ENCODE measurements around the gene SF3B6. TPM values are rescaled to one million over a fixed set of nuclear protein-coding genes. Genes with fewer than 3 reads are reported as not detected.
"Not testable (repeated sequence)": the region's sequence is repeated elsewhere in the genome, so short reads cannot be mapped to it uniquely, and the experiment has no call there.

Gene SF3B6
- total RNA-seq, 1 donor from 2014 or later: 89.5 TPM

- TF ChIP-seq CTCF (IDR thresholded peaks at IDR 0.05): no peak
- DNase-seq (ENCODE audit: extremely low spot score, unreplicated experiment): peak; percentile 96
- peaks cover 3% of the 10 kb centered on the region for H3K36me3 Mint-ChIP-seq (ENCODE audit: unreplicated experiment)
- no peaks in the 10 kb centered on the region for H3K27me3 Mint-ChIP-seq (ENCODE audit: unreplicated experiment)
- no peaks in the 10 kb centered on the region for H3K9me3 Mint-ChIP-seq (ENCODE audit: unreplicated experiment)
- H3K4me1 Mint-ChIP-seq (ENCODE audit: unreplicated experiment): peaks cover 18% of the 10 kb centered on the region
- peak within 1 kb of the TSS; percentile 89 for H3K27ac Mint-ChIP-seq (ENCODE audit: unreplicated experiment)
- peak within 1 kb of the TSS; percentile 99 for H3K4me3 Mint-ChIP-seq (ENCODE audit: unreplicated experiment)
These were observed 29.0 kb downstream of the SF3B6 start, which contains the start of gene WDCP for GRCh38 chr2:24046930-24047702. Gene WDCP (minus strand): TSS chr2:24047391. CDS start chr2:24039494, 7,897 bp downstream.

- DNase-seq (ENCODE audit: extremely low spot score, unreplicated experiment): no peak
- Mint-ChIP-seq H3K27me3 (ENCODE audit: unreplicated experiment) (no peaks in the 10 kb centered on the region), H3K36me3 (ENCODE audit: unreplicated experiment) (peaks cover 3% of the 10 kb centered on the region), H3K4me3 (ENCODE audit: unreplicated experiment) (peak overlapping the region; percentile 99), H3K9me3 (ENCODE audit: unreplicated experiment) (no peaks in the 10 kb centered on the region), H3K27ac (ENCODE audit: unreplicated experiment) (no peak overlapping the region), H3K4me1 (ENCODE audit: unreplicated experiment) (peaks cover 18% of the 10 kb centered on the region)
- TF ChIP-seq CTCF (IDR thresholded peaks at IDR 0.05): no peak
These were observed 29.6 kb downstream of the SF3B6 start for GRCh38 chr2:24046599-24046929.

- no peak overlapping the region for H3K27ac Mint-ChIP-seq (ENCODE audit: unreplicated experiment)
- TF ChIP-seq CTCF (IDR thresholded peaks at IDR 0.05): no peak
These were observed 30.3 kb downstream of the SF3B6 start for GRCh38 chr2:24045511-24046508.

GRCh38 chr2:24043133-24043532 lies 33.0 kb downstream of the SF3B6 start:
- H3K27me3 Mint-ChIP-seq (ENCODE audit: unreplicated experiment); H3K4me3 Mint-ChIP-seq (ENCODE audit: unreplicated experiment); DNase-seq (ENCODE audit: extremely low spot score, unreplicated experiment); H3K27ac Mint-ChIP-seq (ENCODE audit: unreplicated experiment); H3K9me3 Mint-ChIP-seq (ENCODE audit: unreplicated experiment); H3K36me3 Mint-ChIP-seq (ENCODE audit: unreplicated experiment): not testable (repeated sequence)
- H3K4me1 Mint-ChIP-seq (ENCODE audit: unreplicated experiment): peaks cover 18% of the 10 kb centered on the region

More at GRCh38 chr2:24045511-24046508, 30.3 kb downstream of the SF3B6 start:
- peaks cover 3% of the 10 kb centered on the region for H3K36me3 Mint-ChIP-seq (ENCODE audit: unreplicated experiment)
- peaks cover 18% of the 10 kb centered on the region for H3K4me1 Mint-ChIP-seq (ENCODE audit: unreplicated experiment)
- no peaks in the 10 kb centered on the region for H3K27me3 Mint-ChIP-seq (ENCODE audit: unreplicated experiment)
- H3K4me3 Mint-ChIP-seq (ENCODE audit: unreplicated experiment): peak overlapping the region; percentile 99
- no peak for DNase-seq (ENCODE audit: extremely low spot score, unreplicated experiment)
- no peaks in the 10 kb centered on the region for H3K9me3 Mint-ChIP-seq (ENCODE audit: unreplicated experiment)

- Mint-ChIP-seq H3K36me3 (ENCODE audit: unreplicated experiment) (peaks cover 14% of the 10 kb centered on the region), H3K27ac (ENCODE audit: unreplicated experiment) (no peak overlapping the region), H3K9me3 (ENCODE audit: unreplicated experiment) (no peaks in the 10 kb centered on the region), H3K4me1 (ENCODE audit: unreplicated experiment) (peaks cover 10% of the 10 kb centered on the region), H3K4me3 (ENCODE audit: unreplicated experiment) (no peak overlapping the region), H3K27me3 (ENCODE audit: unreplicated experiment) (no peaks in the 10 kb centered on the region)
- no peak for DNase-seq (ENCODE audit: extremely low spot score, unreplicated experiment)
- no peak for TF ChIP-seq CTCF (IDR thresholded peaks at IDR 0.05)
These were observed 35.6 kb downstream of the SF3B6 start for GRCh38 chr2:24040511-24040910.

All from osteocyte (in vitro differentiated cells).